Hematopoietic multipotent progenitor cell treated with erythropoietin and hydrocortisone succinate and interleukin-3 and kit ligand, for 17 days (in vitro differentiated cells): ENCODE data around the gene CCDC3.
"Not testable (repeated sequence)": the region's sequence is repeated elsewhere in the genome, so short reads cannot be mapped to it uniquely, and the experiment has no call there.

ENCODE experiments used
- DNase-seq: peaks from one replicate; pipeline ENCODE4 v3.0.0-alpha.2; 2015; ENCODE audit warnings: low spot score

The CCDC3 gene

DNA sequence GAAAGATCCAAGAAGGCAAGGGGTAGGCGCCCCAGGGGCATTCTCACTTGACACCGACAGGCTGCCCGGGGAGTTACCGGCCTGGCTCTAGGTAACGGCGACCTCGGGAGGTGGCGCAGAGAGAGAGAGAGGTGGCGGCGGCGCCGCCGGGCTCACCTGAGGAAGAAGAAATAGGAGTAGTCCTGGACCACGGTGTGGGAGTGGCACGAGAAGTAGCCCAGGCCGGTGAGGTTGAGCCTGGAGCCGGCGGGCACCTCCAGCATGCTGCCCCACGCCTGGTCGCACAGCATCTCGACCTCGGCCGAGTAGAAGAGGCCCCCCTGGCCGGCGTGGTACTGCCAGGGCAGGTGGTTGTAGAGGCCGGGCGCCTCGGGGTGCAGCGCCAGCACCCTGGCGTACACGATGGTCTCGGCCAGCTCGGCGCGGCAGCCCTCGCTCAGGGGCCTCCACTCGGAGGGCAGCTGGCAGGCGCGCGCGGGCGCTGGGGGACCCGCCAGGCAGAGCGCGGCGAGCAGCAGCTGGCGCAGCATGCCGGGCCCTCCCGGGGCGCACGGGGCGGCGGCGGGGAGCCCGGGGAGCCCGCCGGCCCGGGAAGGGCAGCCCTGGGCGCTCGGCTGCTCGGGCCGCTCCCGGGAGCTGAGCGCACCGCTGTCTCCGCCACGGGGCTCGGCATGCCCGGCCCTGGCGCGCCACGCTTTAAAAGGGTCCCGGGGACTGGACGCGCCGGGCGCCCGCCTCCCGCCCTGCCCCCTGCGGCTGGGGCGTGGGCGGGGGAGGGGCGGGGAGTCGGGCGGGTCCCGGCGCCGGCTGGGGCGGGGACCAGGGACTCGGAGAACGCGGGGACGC is at the start of gene CCDC3:
TSS of gene CCDC3 (minus strand) at position 673 of the 846 bp plus-strand sequence. CDS start at position 530, 143 bp downstream.
- no peak for DNase-seq

DNA sequence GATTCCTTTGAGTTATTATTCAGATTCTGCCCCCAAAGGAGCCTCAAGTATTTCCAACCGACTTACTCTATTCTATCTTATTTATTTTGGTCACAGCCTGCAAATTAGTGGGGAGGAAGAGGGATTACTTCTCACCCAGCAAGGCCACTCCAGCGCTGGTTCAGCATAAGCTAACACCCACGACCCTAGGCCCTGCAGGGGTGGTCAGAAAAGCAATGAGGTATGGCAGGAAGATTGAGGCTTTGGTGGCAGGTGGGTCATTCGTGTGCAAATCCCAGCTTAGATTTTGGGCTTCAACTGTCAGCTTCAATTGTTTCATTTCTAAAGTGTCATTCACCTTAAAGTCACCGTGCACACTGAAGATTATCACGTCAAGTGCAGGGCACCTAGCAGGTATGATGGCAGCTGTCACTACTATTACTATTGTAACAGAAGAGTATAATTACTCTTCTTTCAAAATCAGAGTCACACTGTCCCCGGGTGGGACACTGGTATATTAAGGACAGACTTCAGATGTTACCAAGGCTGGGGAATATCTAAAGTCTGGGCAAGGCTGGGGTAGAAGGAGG is 49.7 kb upstream of the CCDC3 start:
- no peak for DNase-seq

DNA sequence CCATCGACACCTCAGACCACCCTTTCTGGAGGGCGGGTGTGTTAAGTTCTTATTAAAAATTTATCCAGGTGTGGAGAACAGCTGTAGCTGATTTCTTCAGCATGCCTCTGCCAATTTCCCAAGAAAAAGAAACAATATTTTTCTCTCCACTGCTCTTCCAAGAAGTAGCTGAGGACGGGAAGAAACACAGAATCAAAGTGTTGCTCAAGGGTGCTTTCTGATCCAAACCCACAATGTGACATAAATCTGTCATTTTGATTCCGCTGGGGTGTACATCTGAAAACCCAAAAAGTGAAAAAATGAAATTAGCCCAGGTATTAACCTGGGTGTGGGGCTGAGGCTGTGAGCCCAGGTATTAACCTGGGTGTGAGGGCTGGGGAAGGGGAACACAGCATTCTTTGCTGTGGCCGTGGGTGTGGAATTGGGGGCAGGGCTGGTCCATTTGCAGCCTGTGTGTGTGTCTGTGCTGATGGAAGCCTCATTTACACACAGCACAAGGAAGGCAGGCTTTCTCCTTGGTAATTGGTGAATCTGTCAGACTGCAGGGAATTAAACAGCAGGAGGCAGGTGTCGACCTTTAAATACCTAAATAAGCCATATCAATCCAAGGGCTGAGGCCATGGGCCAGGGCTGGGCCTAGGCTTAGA is 48.4 kb upstream of the CCDC3 start:
- no peak for DNase-seq

DNA sequence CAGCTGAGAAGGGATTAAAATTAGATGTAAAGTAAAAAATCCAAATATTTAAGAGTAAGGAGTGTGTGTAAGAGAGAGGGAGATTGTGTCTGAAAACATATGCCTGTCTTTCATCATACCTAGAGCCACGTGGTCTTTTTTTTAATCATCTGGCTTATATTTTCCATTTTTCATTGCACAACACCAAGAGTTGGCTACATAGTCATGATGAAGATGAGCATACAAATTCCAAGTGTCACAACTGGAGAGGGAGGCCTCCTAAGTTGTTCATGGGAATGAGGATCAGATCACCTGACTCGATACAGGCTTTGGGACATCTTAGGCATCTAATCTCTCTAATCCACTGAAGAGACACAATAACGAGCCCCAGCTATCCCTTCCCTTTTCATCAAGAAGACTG is 47.2 kb upstream of the CCDC3 start:
- no peak for DNase-seq

DNA sequence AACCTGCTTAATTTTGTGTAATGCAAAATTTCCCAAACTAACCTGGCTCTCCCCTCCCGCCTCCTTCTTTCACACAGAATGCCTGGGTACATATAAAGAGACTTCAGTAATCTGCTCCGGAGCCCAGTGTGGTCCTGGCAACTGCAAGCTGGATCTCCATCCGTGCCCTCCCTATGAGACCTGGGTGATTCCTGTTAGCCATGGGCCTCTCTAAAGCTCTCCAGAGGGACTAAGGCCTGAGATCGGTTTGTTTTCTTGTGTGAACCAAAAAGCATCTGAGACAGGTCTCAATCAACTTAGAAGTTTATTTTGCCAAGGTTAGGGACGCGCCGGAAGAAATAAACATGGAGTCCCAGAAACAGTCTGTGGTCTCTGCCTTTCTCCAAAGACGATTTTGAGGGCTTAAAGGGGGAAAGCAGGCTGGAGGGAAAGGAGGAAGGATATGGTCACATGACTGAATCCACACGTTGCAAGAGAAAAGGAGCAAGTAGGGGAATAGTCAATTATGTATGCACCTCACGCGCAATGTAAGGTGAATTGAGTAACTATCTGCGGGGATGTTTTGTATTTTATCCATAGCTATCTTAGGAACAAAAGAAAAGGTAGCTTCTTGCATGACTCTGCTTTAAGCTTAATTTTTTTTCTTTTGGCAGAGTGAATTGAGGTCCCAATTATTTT is 46.2 kb upstream of the CCDC3 start:
- no peak for DNase-seq

DNA sequence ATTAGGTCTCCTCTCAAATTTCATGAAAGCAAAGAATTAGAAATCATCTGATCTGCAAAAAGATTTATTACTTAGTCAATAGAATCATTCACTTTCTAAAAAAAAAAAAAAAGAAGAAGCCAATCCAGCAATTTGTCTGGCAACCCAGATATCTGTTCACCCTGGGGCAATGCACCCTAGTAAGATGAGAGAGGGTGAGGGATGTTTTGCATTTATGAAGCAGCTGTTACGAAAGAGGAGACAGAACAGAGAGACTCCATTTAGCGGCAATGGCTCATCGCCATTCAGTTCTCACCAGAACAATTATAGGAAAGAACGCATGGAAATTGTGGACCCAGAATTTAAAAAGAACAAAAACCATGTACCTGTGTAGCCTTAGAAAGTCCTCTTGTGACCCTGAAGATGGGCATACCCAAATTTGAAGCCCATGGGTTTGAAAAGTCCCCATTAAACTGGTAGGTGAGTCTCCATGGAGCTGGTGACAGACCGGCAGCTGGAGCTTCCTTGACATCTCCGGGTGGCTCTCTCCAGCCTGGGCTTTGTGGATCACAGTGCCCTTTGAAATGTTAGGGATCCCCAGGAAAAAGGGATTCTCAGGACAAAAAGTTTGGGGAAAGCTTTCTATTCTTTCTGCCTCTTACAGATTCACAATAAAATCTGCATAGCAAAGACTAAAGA is 45.5 kb upstream of the CCDC3 start:
- no peak for DNase-seq

DNA sequence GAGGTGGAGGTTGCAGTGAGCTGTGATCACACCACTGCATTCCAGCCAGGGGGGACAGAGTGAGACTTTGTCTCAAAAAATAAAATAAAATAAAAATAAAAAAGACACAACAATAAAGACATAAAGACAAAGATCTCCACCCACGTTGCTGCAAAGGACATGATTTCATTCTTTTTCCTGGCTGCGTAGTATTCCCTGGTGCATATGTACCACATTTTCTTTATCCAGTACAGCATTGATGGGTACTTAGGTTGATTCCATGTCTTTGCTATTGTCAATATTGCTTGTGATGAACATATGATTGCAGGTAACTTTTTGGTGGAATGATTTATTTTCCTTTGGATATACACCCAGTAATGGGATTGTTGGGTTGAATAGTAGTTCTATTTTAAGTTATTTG is 42.0 kb upstream of the CCDC3 start:
- DNase-seq, result no peak

DNA sequence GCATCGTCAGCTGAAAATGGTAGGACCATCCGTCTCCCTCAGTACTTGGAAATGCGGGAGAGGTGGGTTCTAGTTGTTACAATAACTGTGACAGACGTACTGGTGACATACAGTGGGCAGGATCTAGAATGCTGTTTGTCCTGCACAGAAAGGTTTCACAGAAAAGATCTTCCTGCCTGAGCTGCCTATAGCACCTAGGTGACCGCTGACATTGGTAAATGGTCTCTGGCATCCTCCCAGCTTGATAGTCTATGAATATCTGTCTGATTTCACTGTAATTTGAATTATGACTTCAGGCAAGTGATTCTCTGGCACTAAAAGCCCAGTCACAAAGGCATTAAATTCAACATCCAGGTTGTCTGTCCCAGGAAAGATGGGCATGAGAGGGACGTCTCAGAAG is 38.2 kb upstream of the CCDC3 start:
- DNase-seq, result no peak

DNA sequence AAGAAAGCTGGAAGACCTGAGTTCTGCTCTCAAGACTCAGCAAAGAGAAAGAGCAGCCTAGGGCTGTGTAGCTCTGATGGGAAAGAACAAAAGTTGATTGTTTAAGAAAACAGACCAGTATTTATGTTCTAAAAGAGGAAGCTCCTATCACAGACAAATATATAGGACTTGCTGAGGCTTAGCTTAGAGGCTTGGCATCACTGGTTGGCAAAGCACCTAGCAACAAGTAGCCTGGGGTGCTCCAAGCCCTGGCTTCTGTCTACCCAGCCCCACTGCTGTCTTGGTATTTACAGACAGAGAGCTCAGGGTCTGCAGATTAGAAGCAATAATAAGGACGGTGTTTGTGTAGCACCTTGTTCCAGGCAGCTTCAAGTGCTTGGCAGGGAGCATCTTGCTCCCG is 36.9 kb upstream of the CCDC3 start:
- DNase-seq, result no peak

DNA sequence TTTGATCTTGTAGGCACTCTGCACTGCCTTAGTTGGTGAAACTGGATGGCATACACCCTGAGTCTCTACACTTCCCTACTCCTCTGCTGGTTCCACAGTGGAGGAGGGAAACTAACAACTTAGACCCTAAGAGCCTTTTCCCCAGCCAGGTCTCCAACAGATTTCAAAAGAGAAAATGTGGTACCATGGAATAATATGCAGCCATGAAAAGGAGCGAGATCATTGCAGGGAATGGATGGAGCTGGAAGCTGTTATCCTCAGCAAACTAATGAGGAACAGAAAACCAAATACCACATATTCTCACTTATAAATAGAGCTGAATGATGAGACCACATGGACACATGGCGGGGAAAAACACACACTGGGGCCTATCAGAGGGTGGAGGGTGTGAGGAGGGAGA is 36.3 kb upstream of the CCDC3 start:
- no peak for DNase-seq

DNA sequence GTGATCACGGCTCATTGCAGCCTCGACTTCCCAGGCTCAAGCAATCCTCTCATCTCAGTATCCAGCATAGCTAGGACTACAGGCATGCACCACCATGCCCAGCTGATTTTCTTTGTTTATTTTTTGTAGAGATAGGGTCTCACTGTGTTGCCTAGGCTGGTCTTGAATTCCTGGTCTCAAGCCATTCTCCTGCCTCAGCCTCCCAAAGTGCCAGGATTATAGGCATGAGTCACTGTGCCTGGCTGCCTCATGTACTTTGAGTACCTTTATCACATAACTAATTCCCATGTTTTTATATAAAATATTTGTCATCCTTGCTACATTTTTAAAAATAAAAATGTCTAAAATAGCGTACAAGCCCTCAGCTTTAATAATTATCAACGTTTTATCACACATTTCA is 35.3 kb upstream of the CCDC3 start:
- no peak for DNase-seq

DNA sequence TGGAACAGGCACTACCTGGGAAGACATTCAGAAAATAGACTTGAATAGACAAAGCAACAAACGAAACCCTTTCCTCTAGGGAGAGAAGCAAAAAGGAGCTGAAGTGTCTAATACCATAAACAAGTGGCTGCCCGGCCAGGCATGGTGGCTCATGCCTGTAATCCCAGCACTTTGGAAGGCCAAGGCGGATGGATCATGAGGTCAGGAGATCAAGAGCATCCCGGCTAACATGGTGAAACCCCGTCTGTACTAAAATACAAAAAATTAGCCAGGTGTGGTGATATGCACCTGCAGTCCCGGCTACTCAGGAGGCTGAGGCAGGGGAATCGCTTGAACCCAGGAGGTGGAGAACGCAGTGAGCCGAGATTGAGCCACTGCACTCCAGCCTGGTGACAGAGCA is 34.2 kb upstream of the CCDC3 start:
- not testable (repeated sequence) for DNase-seq

DNA sequence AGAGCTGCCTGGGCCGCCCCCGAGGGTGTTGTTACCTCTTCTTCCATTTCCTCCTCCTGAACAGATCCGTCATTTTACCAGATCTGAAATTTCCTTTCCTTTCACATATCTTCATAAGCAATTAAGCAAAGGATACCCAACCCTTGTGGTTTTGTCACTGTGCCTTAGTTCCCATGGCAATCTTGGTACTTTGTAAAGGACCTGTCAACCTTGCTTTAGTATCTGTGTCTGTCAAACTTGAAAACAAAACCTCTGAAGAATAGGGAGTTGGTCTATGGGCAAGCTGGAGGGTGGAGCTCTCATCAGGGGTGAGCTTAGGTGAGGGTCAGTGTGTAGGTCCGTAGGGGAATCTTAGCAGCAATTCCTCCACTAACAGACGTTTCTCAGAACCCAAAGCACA is 25.4 kb upstream of the CCDC3 start:
- no peak for DNase-seq

DNA sequence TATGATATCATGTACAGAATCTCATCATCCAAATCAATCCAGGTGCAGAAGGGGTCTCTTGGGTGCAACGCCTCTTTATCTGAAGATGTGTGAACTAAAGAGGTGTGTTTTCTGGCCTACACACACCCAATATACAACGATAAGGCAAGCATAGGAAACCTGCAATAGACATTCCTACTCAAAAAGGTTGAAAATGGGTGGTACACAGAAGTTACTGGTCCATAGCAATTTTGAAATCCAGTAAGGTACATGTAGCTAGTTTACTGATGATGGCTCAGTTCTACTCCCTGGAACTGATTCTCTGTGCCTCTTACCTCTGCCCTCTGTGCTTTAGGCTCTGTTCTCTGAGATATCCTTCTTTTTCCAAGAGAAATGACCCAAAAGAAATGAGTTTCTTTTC is 22.2 kb upstream of the CCDC3 start:
- DNase-seq, result no peak

DNA sequence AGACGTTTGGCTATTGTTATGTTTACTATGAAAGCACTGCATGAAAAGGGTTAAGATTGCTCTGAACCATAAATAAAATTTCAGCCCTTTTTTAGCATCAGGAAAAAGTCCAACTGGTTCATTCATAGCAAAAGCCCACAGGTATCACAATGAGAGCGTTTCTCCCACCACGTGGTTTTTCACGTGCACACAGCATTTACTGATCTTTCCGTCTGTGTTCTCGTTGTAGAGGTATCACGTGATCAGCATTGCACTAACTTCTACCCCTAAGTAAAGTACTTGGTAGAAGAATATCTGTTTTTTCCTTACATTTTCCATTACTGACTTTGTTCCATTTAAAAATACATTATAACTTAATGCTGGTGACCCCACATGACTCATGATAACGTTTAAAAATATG is 17.8 kb upstream of the CCDC3 start:
- no peak for DNase-seq

DNA sequence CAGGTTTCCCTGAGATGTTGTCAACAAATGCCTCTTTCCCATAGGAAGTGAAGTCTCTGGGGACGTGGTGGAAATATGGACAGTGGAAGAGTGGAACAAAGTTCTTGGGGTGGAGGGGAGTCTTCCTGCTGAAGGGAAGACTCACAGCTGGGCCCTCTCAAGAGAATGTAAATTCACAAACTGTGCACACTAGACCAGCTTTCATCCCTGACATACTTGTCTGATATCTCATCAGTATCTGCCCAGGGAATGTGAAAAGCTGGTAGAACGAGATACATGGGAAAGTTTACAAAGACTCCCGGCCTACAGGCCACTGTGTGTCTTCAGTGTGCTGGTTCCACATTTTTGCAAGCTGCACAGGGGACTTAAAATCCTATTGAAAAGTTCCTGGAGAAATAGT is 16.7 kb upstream of the CCDC3 start:
- DNase-seq, result no peak

DNA sequence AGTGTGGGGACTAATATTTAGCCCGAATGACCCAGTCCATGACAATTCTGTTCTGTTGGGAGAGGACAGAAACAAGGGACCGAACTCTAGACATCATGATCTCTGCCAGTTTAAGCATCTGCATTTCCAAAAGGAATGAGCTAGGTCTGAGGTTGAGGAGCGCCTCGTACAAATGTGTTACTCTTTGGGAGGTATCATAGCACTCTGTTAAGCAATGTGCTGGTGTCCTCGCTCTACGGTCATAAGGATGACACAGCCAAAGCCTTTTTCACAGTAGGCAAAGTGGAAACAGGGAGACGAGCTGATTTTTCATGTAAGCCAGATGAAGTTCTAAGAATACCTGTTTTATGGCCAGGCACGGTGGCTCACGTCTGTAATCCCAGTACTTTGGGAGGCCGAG is 15.4 kb upstream of the CCDC3 start:
- DNase-seq, result no peak

DNA sequence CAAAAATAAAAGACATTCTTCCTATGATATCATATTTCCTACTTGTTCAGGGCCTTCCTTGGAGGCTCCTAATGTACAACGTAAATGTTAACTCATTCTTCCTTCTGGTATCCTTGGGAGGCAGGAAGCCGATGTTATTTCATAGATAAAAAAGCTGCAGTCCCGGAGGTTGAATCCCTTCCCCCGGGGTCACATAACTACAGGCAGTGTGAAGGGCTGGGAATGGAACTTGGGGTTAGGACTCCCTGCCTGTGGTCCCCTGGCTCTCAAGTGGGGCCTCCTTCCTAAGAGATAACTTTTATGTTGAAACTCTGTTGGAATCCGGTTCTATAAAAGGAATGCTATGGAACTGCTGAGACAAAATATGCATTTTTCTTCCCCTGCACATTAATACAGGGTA is 14.9 kb upstream of the CCDC3 start:
- DNase-seq, result no peak

DNA sequence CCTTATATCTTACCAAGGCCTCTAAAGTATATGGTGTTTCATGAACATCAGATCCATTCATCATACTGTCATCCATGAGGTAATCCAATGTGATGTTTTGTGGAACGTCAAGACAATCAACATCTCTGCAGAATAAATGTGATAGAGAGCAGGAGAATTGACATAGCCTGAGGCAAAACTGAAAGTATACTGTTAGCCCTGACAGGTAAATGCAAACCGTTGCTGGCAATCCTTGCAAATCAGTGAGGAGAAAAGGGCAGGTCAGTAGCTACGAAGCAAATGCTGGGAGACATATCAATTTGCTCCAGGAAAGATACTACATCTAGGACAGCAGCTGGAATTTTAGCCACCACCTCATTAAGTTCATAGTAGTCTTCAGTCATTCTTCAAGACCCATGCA is 4.5 kb upstream of the CCDC3 start:
- no peak for DNase-seq

DNA sequence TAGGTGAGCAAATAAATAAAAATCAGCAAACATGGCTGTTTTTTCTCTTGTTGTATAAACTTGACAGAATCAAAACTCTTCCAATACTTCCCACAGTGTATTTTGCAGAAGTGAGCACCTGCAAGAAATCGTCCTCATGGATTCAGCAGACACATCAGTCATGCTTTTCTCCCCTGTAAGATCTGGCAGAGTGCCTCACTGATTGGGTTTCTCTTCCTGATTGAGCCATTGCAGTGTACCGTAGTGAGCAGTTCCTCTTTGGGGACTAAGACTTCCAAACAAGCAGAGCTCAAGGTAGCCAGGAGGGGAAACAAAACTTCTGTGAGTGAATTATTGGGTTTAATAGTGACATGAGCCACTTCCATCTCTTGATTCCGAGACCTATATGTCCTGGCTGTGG is 2.2 kb upstream of the CCDC3 start:
- no peak for DNase-seq

DNA sequence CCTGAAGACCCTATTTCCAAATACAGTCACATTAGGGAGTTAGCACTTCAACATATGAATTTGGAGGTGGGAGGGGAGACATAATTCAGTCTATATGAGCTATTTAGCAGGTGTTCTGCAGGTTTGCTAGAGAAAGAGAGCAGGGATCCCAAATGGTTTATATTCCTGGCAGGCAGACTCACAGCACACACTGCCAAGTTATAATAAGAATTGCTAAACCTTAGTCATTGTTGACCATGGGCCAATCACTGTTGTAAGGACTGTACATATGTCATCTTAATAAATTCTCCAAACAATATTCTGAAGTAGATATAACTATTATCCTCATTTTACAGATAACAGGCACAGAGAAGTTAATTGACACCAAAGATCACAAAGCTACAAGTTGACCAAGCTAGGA is 1.5 kb upstream of the CCDC3 start:
- no peak for DNase-seq

DNA sequence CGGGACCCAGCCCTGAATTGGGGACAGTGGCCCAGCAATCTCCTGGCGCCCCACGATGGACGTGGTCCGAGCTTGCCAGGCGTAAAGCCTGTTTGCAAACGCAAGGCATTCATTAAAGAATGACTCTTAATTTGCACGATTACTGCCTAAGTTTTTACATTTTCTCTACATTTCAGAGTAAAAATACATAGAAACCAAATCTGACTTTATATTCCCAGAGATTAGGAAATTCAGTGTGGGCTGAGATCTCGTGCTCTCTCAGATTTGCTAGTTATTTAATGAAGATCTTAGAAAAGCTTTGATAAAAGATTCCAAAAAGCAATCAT is 337 bp upstream of the CCDC3 start:
- no peak for DNase-seq

DNA sequence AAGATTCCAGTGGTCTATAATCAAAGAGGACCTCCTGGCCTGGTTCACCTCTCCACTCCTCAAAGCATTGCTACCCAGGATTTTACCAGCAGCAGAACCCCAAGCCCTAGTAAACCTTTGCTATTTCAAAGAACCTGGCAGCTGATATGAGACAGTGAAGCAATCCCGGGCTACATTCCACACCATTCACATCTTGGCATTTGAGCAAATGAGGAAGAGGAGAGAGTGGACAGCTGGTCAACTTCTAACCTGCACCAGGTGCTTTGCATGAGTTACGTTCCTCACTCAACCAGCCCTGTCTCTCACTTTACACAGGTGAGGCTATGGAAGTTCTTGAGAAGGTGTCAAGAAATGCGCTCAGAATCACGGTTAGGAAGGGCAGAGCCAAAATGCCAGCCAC is 1.1 kb downstream of the CCDC3 start:
- no peak for DNase-seq
